ENCODE data around the gene PNPLA7.

- TF ChIP-seq HDGF (IDR thresholded peaks at IDR 0.05; ENCODE audit: borderline replicate concordance) (no peak), TARDBP (IDR thresholded peaks at IDR 0.05) (no peak), FOXA1 (IDR thresholded peaks at IDR 0.05) (no peak), SUZ12 (IDR thresholded peaks at IDR 0.05) (no peak)
Observed at GRCh38 chr9:137429974-137430722, 120.1 kb downstream of the PNPLA7 start.

Data from HEK293T (cell line).